ENCODE results near the gene CALCOCO1. TPM values are rescaled to one million over a fixed set of nuclear protein-coding genes. Genes with fewer than 3 reads are reported as not detected.

The CALCOCO1 gene
- total RNA-seq, 2 donors from 2014 or later: 182 to 232 TPM

DNA sequence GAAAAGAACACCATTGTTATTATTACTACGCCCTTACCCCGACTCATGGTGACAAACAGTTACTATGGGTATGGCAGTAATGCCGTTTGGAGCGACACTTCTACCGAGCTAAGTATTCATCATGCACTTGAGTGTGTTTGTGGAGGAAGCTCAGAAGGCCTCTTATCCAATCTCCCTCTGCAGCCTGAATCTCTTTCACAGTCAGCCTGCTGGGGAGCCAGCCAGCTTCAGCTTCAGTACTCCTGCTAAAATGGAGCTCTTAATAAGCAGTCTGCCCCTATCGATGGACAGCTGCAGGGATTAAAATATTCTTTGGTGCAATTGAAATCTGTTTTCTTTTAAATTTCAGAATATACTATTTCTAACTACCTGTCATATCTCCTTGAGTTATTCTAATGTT, 26.7 kb downstream of the CALCOCO1 start:
- no peak overlapping the region for H3K4me3 ChIP-seq
- H3K36me3 ChIP-seq: no peaks in the 10 kb centered on the region
- peaks cover 0 to 9% of the 10 kb centered on the region in 2 donors for H3K27me3 ChIP-seq
- peaks cover 0 to 17% of the 10 kb centered on the region in 2 donors for H3K4me1 ChIP-seq
- no peaks in the 10 kb centered on the region for H3K9me3 ChIP-seq
- TF ChIP-seq, protein P1, sequence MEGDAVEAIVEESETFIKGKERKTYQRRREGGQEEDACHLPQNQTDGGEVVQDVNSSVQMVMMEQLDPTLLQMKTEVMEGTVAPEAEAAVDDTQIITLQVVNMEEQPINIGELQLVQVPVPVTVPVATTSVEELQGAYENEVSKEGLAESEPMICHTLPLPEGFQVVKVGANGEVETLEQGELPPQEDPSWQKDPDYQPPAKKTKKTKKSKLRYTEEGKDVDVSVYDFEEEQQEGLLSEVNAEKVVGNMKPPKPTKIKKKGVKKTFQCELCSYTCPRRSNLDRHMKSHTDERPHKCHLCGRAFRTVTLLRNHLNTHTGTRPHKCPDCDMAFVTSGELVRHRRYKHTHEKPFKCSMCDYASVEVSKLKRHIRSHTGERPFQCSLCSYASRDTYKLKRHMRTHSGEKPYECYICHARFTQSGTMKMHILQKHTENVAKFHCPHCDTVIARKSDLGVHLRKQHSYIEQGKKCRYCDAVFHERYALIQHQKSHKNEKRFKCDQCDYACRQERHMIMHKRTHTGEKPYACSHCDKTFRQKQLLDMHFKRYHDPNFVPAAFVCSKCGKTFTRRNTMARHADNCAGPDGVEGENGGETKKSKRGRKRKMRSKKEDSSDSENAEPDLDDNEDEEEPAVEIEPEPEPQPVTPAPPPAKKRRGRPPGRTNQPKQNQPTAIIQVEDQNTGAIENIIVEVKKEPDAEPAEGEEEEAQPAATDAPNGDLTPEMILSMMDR (IDR thresholded peaks at IDR 0.05): no peak
- no peak for DNase-seq (ENCODE audit: low spot score)
- H3K27ac ChIP-seq: no peak overlapping the region

DNA sequence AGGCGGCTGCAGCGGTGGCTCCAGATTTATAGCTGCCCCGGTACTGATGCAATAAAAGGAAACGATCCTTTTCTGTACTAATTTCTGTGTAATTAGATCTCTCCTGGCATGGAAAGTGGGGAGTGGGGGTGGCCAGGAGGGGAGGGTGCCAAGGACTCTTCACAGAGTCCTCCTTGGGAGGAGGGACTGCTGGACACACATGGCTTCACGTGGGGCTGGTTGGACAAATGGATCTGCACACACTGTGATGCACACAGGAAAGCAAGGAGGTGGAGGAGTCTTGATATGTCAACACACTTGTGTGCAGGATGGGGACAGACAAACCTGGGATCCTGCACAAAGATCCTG, 27.6 kb downstream of the CALCOCO1 start:
- Histone ChIP-seq H3K27ac (no peak overlapping the region), H3K4me1 (peaks cover 0 to 27% of the 10 kb centered on the region in 2 donors), H3K36me3 (no peaks in the 10 kb centered on the region), H3K4me3 (no peak overlapping the region), H3K9me3 (no peaks in the 10 kb centered on the region), H3K27me3 (peaks cover 4 to 9% of the 10 kb centered on the region in 2 donors)
- TF ChIP-seq, protein P1 (IDR thresholded peaks at IDR 0.05): no peak
- DNase-seq (ENCODE audit: low spot score): no peak

DNA sequence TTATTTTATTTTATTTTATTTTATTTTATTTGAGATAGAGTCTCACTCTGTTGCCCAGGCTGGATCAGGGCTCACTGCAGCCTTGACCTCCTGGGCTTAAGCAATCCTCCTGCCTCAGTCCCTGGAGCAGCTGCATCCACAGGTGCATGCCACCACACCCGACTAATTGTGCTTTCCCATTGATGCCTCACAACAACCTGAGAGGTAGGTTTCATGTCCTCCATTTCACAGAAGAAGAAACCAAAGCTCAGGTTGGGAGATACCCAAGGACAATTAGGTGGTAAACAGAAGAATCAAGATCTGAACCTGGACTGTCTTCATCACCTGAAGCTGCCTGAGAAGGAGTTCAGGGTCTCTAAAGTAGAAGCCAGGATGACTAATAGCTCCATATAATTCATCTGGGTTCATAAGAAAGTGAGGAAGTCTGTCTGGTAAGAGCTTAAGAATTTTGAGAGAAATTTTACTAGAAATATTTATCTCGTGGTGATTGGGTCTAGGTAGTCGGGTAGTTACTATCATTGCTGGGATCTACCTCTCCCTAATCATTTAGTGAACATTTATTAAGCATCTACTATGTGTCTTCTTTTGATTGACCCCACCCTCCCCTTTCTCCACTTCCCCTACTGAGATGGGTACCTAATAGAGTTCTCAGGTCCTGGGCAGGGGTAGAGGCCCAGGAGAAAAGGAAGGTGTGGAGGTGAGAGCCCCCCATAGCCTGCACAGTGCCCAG, 28.1 kb downstream of the CALCOCO1 start:
- H3K36me3 ChIP-seq: no peaks in the 10 kb centered on the region
- DNase-seq (ENCODE audit: low spot score): no peak
- no peaks in the 10 kb centered on the region for H3K9me3 ChIP-seq
- TF ChIP-seq, protein P1 (IDR thresholded peaks at IDR 0.05): no peak
- peaks cover 0 to 28% of the 10 kb centered on the region in 2 donors for H3K4me1 ChIP-seq
- H3K4me3 ChIP-seq: no peak overlapping the region
- H3K27me3 ChIP-seq: peaks cover 9% of the 10 kb centered on the region in 2 donors
- no peak overlapping the region for H3K27ac ChIP-seq

DNA sequence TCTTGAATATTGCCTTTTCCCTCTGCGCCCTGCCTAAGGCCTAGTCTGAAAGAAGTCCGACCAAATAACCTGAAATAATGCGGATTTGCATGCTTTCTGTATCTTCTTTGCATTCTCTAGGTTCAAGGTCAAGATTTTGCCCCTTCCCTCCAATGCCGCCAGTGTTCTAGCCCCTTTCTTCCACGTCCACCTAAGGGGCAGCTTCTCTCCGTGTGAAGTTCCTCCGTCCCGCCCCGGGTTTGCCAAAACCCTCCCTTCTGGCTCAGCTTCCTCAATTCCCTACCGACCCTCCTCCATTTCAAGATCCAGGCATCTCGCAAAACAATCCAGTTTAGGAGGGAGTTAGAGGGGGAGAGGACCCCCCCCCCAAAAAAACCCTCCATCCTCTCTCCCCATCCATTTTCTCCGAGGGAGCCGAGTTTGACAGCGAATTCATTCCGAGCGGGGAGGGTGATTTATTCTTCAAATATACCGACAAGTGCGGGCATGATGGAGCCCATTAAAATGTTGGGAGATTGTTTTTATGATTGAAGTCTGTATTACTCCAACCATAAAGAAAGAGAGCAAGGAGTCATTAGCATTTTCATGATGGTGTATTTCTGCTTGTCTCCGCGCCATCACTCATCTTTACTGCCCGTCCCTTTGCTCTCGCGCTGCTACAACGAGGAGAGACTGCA, 30.5 kb downstream of the CALCOCO1 start:
- H3K27ac ChIP-seq: no peak overlapping the region
- TF ChIP-seq, protein P1 (IDR thresholded peaks at IDR 0.05): no peak
- H3K4me1 ChIP-seq: peaks cover 0 to 28% of the 10 kb centered on the region in 2 donors
- peak overlapping the region; percentile 20 to 41 for H3K4me3 ChIP-seq
- H3K27me3 ChIP-seq: peaks cover 9% of the 10 kb centered on the region in 2 donors
- no peaks in the 10 kb centered on the region for H3K9me3 ChIP-seq
- DNase-seq (ENCODE audit: low spot score): no peak
- no peaks in the 10 kb centered on the region for H3K36me3 ChIP-seq

DNA sequence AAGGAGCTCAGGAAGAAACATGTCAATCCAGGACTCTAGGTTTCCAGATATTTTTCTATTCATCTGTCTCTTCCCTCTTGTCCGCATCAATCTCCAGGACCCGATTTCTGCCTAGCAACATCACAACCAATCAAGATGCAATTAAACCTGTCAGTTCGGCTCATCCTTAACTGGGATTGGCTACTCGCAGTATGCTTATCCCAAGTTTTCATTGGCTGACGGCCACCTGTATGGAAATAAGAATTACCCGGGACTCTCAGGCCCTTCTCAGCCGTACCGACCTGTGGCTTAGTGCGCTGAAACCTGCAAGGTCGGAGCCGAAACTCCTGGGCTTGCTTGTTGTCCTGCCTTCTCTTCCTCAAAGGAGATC, 31.0 kb downstream of the CALCOCO1 start:
- no peak overlapping the region for H3K27ac ChIP-seq
- peaks cover 9% of the 10 kb centered on the region in 2 donors for H3K27me3 ChIP-seq
- H3K9me3 ChIP-seq: no peaks in the 10 kb centered on the region
- DNase-seq (ENCODE audit: low spot score): peak; percentile 67
- peaks cover 0 to 28% of the 10 kb centered on the region in 2 donors for H3K4me1 ChIP-seq
- peak overlapping the region; percentile 20 to 41 for H3K4me3 ChIP-seq
- no peaks in the 10 kb centered on the region for H3K36me3 ChIP-seq
- TF ChIP-seq, protein P1 (IDR thresholded peaks at IDR 0.05): no peak

All from right atrium auricular region (tissue), 2 donors.